ENCODE results near the gene TECTA. TPM values are rescaled to one million over a fixed set of nuclear protein-coding genes. Genes with fewer than 3 reads are reported as not detected.
"Not testable (repeated sequence)": the region's sequence is repeated elsewhere in the genome, so short reads cannot be mapped to it uniquely, and the experiment has no call there.

Gene TECTA
- total RNA-seq, 1 experiment from 2014 or later = 0.41 TPM

- DNase-seq = no peak
- no peak overlapping the region for H3K4me3 ChIP-seq (ENCODE audit: low read depth, low read length)
- H3K4me3 Mint-ChIP-seq (ENCODE audit: unreplicated experiment) = no peak overlapping the region
- BruUV-seq (replicated peaks) = no TSS peak
- H3K9me3 ChIP-seq = no peaks in the 10 kb centered on the region
- no peaks in the 10 kb centered on the region for H3K36me3 ChIP-seq (ENCODE audit: control insufficient read depth, insufficient read depth, low read length)
- H3K9me3 Mint-ChIP-seq (ENCODE audit: unreplicated experiment) = no peaks in the 10 kb centered on the region
- no peak overlapping the region for H3K27ac Mint-ChIP-seq (ENCODE audit: unreplicated experiment)
- intact Hi-C loops (cut with micrococcal nuclease; ENCODE audit: unreplicated experiment) = no loop called here
- H3K27me3 ChIP-seq (replicated peaks; ENCODE audit: control insufficient read depth, insufficient read depth, low read length) = no peaks in the 10 kb centered on the region; the same call in 1 of the 2 replicates
- no peaks in the 10 kb centered on the region for H3K36me3 Mint-ChIP-seq (ENCODE audit: insufficient read depth, unreplicated experiment)
- CTCF ChIA-PET = interaction anchor here (1.7 kb wide), 1 partner anchor 79 kb away, joined by 6 read pairs; no protein-coding TSS in a partner anchor
- POLR2A ChIA-PET = no interaction called here
- H3K27me3 Mint-ChIP-seq (ENCODE audit: insufficient read depth, unreplicated experiment) = peaks cover 14% of the 10 kb centered on the region
- no peak for TF ChIP-seq CTCF (IDR thresholded peaks at IDR 0.05; ENCODE audit: insufficient read depth in 1 of 2, low read depth in 1 of 2, low read length in 1 of 2, severe bottlenecking in 1 of 2, unreplicated experiment in 1 of 2)
- no peaks in the 10 kb centered on the region for H3K4me1 Mint-ChIP-seq (ENCODE audit: low read depth, unreplicated experiment)
- H3K4me1 ChIP-seq = no peaks in the 10 kb centered on the region
Measured at GRCh38 chr11:121110871-121111724, 10.1 kb downstream of the TECTA start.

GRCh38 chr11:121112498-121113455, 11.7 kb downstream of the TECTA start:
- Histone ChIP-seq H3K4me1 (no peaks in the 10 kb centered on the region), H3K4me3 (ENCODE audit: low read depth, low read length) (no peak overlapping the region), H3K36me3 (ENCODE audit: control insufficient read depth, insufficient read depth, low read length) (no peaks in the 10 kb centered on the region), H3K9me3 (no peaks in the 10 kb centered on the region), H3K27me3 (replicated peaks; ENCODE audit: control insufficient read depth, insufficient read depth, low read length) (no peaks in the 10 kb centered on the region; the same call in 1 of the 2 replicates)
- H3K36me3 Mint-ChIP-seq (ENCODE audit: insufficient read depth, unreplicated experiment) = no peaks in the 10 kb centered on the region
- ChIA-PET POLR2A (interaction anchor here (0.6 kb wide), 1 partner anchor 323 kb away, joined by 3 read pairs; no protein-coding TSS in a partner anchor), CTCF (interaction anchor here (1.7 kb wide), 1 partner anchor 80 kb away, joined by 6 read pairs; no protein-coding TSS in a partner anchor)
- BruUV-seq (replicated peaks) = no TSS peak
- peak; percentile 78 to 80 for DNase-seq
- H3K4me3 Mint-ChIP-seq (ENCODE audit: unreplicated experiment) = no peak overlapping the region
- intact Hi-C loops (cut with micrococcal nuclease; ENCODE audit: unreplicated experiment) = loop anchor here (1.0 to 2.0 kb wide), 8 partner anchors 46 to 602 kb away; partner anchors contain the start of genes GRIK4 and TBCEL
- peak; percentile 80 to 83 for TF ChIP-seq CTCF (IDR thresholded peaks at IDR 0.05; ENCODE audit: insufficient read depth in 1 of 2, low read depth in 1 of 2, low read length in 1 of 2, severe bottlenecking in 1 of 2, unreplicated experiment in 1 of 2)
- H3K4me1 Mint-ChIP-seq (ENCODE audit: low read depth, unreplicated experiment) = no peaks in the 10 kb centered on the region
- peaks cover 14% of the 10 kb centered on the region for H3K27me3 Mint-ChIP-seq (ENCODE audit: insufficient read depth, unreplicated experiment)
- H3K9me3 Mint-ChIP-seq (ENCODE audit: unreplicated experiment) = no peaks in the 10 kb centered on the region
- no peak overlapping the region for H3K27ac Mint-ChIP-seq (ENCODE audit: unreplicated experiment)

- no peak for DNase-seq
- H3K27me3 Mint-ChIP-seq (ENCODE audit: insufficient read depth, unreplicated experiment) = peaks cover 14% of the 10 kb centered on the region
- H3K36me3 Mint-ChIP-seq (ENCODE audit: insufficient read depth, unreplicated experiment) = no peaks in the 10 kb centered on the region
- H3K4me1 Mint-ChIP-seq (ENCODE audit: low read depth, unreplicated experiment) = no peaks in the 10 kb centered on the region
- no peak for TF ChIP-seq CTCF (IDR thresholded peaks at IDR 0.05; ENCODE audit: insufficient read depth in 1 of 2, low read depth in 1 of 2, low read length in 1 of 2, severe bottlenecking in 1 of 2, unreplicated experiment in 1 of 2)
- CTCF ChIA-PET = interaction anchor here (0.6 to 0.7 kb wide), 2 partner anchors 219 to 446 kb away, joined by 3 read pairs; no protein-coding TSS in a partner anchor
- no peaks in the 10 kb centered on the region for H3K4me1 ChIP-seq
- H3K27me3 ChIP-seq (replicated peaks; ENCODE audit: control insufficient read depth, insufficient read depth, low read length) = no peaks in the 10 kb centered on the region; the same call in 1 of the 2 replicates
- H3K9me3 ChIP-seq = no peaks in the 10 kb centered on the region
- no TSS peak for BruUV-seq (replicated peaks)
- no peaks in the 10 kb centered on the region for H3K36me3 ChIP-seq (ENCODE audit: control insufficient read depth, insufficient read depth, low read length)
- H3K4me3 ChIP-seq (ENCODE audit: low read depth, low read length) = no peak overlapping the region
- POLR2A ChIA-PET = interaction anchor here (0.6 kb wide), 1 partner anchor 323 kb away, joined by 3 read pairs; no protein-coding TSS in a partner anchor
- no peak overlapping the region for H3K27ac Mint-ChIP-seq (ENCODE audit: unreplicated experiment)
- H3K4me3 Mint-ChIP-seq (ENCODE audit: unreplicated experiment) = no peak overlapping the region
- intact Hi-C loops (cut with micrococcal nuclease; ENCODE audit: unreplicated experiment) = loop anchor here (2.0 kb wide), 5 partner anchors 47 to 603 kb away; partner anchors contain the start of genes GRIK4 and TBCEL
- no peaks in the 10 kb centered on the region for H3K9me3 Mint-ChIP-seq (ENCODE audit: unreplicated experiment)
Measured at GRCh38 chr11:121113611-121114010, 12.6 kb downstream of the TECTA start.

GRCh38 chr11:121115024-121115423, 14.0 kb downstream of the TECTA start:
- BruUV-seq (replicated peaks); DNase-seq; intact Hi-C loops (cut with micrococcal nuclease; ENCODE audit: unreplicated experiment); H3K9me3 Mint-ChIP-seq (ENCODE audit: unreplicated experiment); H3K4me1 Mint-ChIP-seq (ENCODE audit: low read depth, unreplicated experiment); CTCF ChIA-PET; H3K36me3 Mint-ChIP-seq (ENCODE audit: insufficient read depth, unreplicated experiment); H3K36me3 ChIP-seq (ENCODE audit: control insufficient read depth, insufficient read depth, low read length); H3K4me1 ChIP-seq; H3K27ac Mint-ChIP-seq (ENCODE audit: unreplicated experiment); H3K4me3 ChIP-seq (ENCODE audit: low read depth, low read length); H3K4me3 Mint-ChIP-seq (ENCODE audit: unreplicated experiment); H3K27me3 ChIP-seq (replicated peaks; ENCODE audit: control insufficient read depth, insufficient read depth, low read length); H3K9me3 ChIP-seq; POLR2A ChIA-PET: not testable (repeated sequence)
- peaks cover 15% of the 10 kb centered on the region for H3K27me3 Mint-ChIP-seq (ENCODE audit: insufficient read depth, unreplicated experiment)

All from Caco-2 (cell line).